Testis (tissue), 3 donors: ENCODE results near the gene PRR15L. TPM values are rescaled to one million over a fixed set of nuclear protein-coding genes. Genes with fewer than 3 reads are reported as not detected.
A peak's percentile ranks its signal among the peaks of the same experiment; 100 is the strongest.

Experiments used
- DNase-seq: peaks from one replicate; pipeline ENCODE4 v3.0.0-alpha.2; 2019
- H3K27ac ChIP-seq, 2 donors: fragments of 200-600 bp; sonication (generic); one replicate each; pipeline ENCODE4 v1.5.1; 2019
- H3K27me3 ChIP-seq: fragments of 200-600 bp; sonication (generic); one replicate; pipeline ENCODE4 v1.5.1; 2019
- H3K36me3 ChIP-seq: fragments of 200-600 bp; sonication (generic); one replicate; pipeline ENCODE4 v1.5.1; 2017; ENCODE audit warnings: low read depth; ENCODE audit errors: missing control alignments
- H3K4me1 ChIP-seq: fragments of 200-600 bp; sonication (generic); one replicate; pipeline ENCODE4 v1.5.1; 2019
- H3K4me3 ChIP-seq, 2 donors: fragments of 200-600 bp; sonication (generic); one replicate each; pipeline ENCODE4 v1.5.1; 2017 to 2019
- H3K9me3 ChIP-seq: fragments of 200-600 bp; sonication (generic); one replicate; pipeline ENCODE4 v1.5.1; 2017
- CTCF ChIP-seq, 3 experiments: fragments of 450-650 bp in 2 of 3; fragments of 200-600 bp in 1 of 3; sonication (generic) in 1 of 3; IDR thresholded peaks; one replicate each; pipeline ENCODE4 v1.5.1; 2016 to 2019; ENCODE audit warnings: antibody characterized with exemption in 3 of 3, mild to moderate bottlenecking in 2 of 3, moderate library complexity in 1 of 3
- POLR2A ChIP-seq: fragments of 450-650 bp; IDR thresholded peaks from one replicate; pipeline ENCODE4 v1.6.1; 2017; ENCODE audit warnings: antibody characterized with exemption, mild to moderate bottlenecking, moderate library complexity
- WGBS, 2 donors: methylation state at CpG; one replicate each; pipeline ENCODE4 v1.1.5; 2018; 5-methylcytosine and 5-hydroxymethylcytosine counted together
- intact Hi-C: fragments of 100-400 bp; cut with DNase I; formaldehyde crosslinking; loops from one replicate; pipeline ENCODE4 v1.15.1; 2023; ENCODE audit warnings: low total_unique reads
- polyA plus RNA-seq: library from polyadenylated mRNA; stranded (reverse); fragments of 350-450 nt; fragmentation: Illumina TruSeq; extraction: RNeasy Lipid Tissue Mini Kit (QIAGEN cat#74804); gene quantifications from one replicate; pipeline ENCODE4 v1.2.3, GENCODE V29; 2014; ENCODE audit warnings: low read depth, low replicate concordance; ENCODE audit not compliant: insufficient read depth
- total RNA-seq, 2 donors: library from RNA; depleted of rRNA; stranded (reverse); fragments of >200 nt; gene quantifications; one replicate each; pipeline ENCODE4 v1.2.3, GENCODE V29; 2016

Gene PRR15L
- total and polyA plus RNA-seq, 3 donors from 2014 or later, result 0.55 to 6.2 (median 2.5) TPM

- Histone ChIP-seq H3K36me3 (no peaks in the 10 kb centered on the region), H3K27ac (no peak overlapping the region), H3K27me3 (no peaks in the 10 kb centered on the region), H3K4me1 (peaks cover 31% of the 10 kb centered on the region), H3K4me3 (no peak overlapping the region), H3K9me3 (no peaks in the 10 kb centered on the region)
- no peak for TF ChIP-seq CTCF (IDR thresholded peaks at IDR 0.05)
- TF ChIP-seq POLR2A, result no peak
- no peak for DNase-seq
- 68 to 92% methylated on average over 4 of the region's 4 CpGs for WGBS, 2 donors
- intact Hi-C loops, result no loop called here
These were observed 7.2 kb downstream of the PRR15L start for GRCh38 chr17:47950448-47950847.

- TF ChIP-seq POLR2A, result no peak
- no peak for TF ChIP-seq CTCF (IDR thresholded peaks at IDR 0.05)
- peaks cover 33% of the 10 kb centered on the region for H3K4me1 ChIP-seq
- WGBS, 2 donors, result 47 to 61% methylated on average over 3 of the region's 3 CpGs
- peak overlapping the region in 1 of 2 donors; percentile 58 for H3K27ac ChIP-seq
- H3K9me3 ChIP-seq, result no peaks in the 10 kb centered on the region
- DNase-seq, result no peak
- H3K36me3 ChIP-seq, result no peaks in the 10 kb centered on the region
- H3K4me3 ChIP-seq, result no peak overlapping the region
- intact Hi-C loops, result loop anchor here (5.0 kb wide), 1 partner anchor 58 kb away; no protein-coding TSS in a partner anchor
- no peaks in the 10 kb centered on the region for H3K27me3 ChIP-seq
These were observed 7.7 kb downstream of the PRR15L start for GRCh38 chr17:47949946-47950345.

- no peak overlapping the region for H3K4me3 ChIP-seq
- no peaks in the 10 kb centered on the region for H3K9me3 ChIP-seq
- H3K27ac ChIP-seq, result peak overlapping the region in 1 of 2 donors; percentile 58
- H3K27me3 ChIP-seq, result no peaks in the 10 kb centered on the region
- no peak for TF ChIP-seq POLR2A
- peak; percentile 76 to 92 (median 89) for TF ChIP-seq CTCF (IDR thresholded peaks at IDR 0.05)
- intact Hi-C loops, result loop anchor here (5.0 kb wide), 1 partner anchor 57 kb away; no protein-coding TSS in a partner anchor
- 2% methylated on average over 22 of the region's 22 CpGs for WGBS, 2 donors
- peak; percentile 94 for DNase-seq
- peaks cover 39% of the 10 kb centered on the region for H3K4me1 ChIP-seq
- no peaks in the 10 kb centered on the region for H3K36me3 ChIP-seq
These were observed 8.4 kb downstream of the PRR15L start for GRCh38 chr17:47949197-47949759.

GRCh38 chr17:47948706-47949196, 8.9 kb downstream of the PRR15L start:
- Histone ChIP-seq H3K27ac (peak overlapping the region in 1 of 2 donors; percentile 58), H3K4me1 (peaks cover 44% of the 10 kb centered on the region), H3K9me3 (no peaks in the 10 kb centered on the region), H3K27me3 (no peaks in the 10 kb centered on the region), H3K4me3 (no peak overlapping the region), H3K36me3 (no peaks in the 10 kb centered on the region)
- intact Hi-C loops, result loop anchor here (5.0 kb wide), 1 partner anchor 56 kb away; no protein-coding TSS in a partner anchor
- DNase-seq, result no peak
- WGBS, 2 donors, result 33 to 38% methylated on average over 5 of the region's 5 CpGs
- no peak for TF ChIP-seq POLR2A
- TF ChIP-seq CTCF (IDR thresholded peaks at IDR 0.05), result no peak
